ACC112 (cell line): ENCODE data around the gene PRDM16.

Experiments used
- H2AFZ ChIP-seq: fragments of 200-600 bp; sonication (generic); one replicate; pipeline ENCODE4 v1.6.0; 2017; ENCODE audit warnings: antibody characterized with exemption, low read length; ENCODE audit not compliant: unreplicated experiment
- H3K27ac ChIP-seq: fragments of 200-600 bp; sonication (generic); 2 replicates; pipeline ENCODE4 v1.5.1; 2014; ENCODE audit warnings: low read depth, mild to moderate bottlenecking, antibody characterized with exemption, low read length, moderate library complexity
- H3K27me3 ChIP-seq: fragments of 200-600 bp; sonication (generic); 2 replicates; pipeline ENCODE4 v1.6.1; 2014; ENCODE audit warnings: mild to moderate bottlenecking, antibody characterized with exemption, low read length, moderate library complexity, mixed read lengths; ENCODE audit not compliant: insufficient read depth
- H3K36me3 ChIP-seq: fragments of 200-600 bp; sonication (generic); 2 replicates; pipeline ENCODE4 v1.6.1; 2016; ENCODE audit warnings: mild to moderate bottlenecking, antibody characterized with exemption, low read length, moderate library complexity, mixed read lengths; ENCODE audit not compliant: insufficient read depth
- H3K4me1 ChIP-seq: fragments of 200-600 bp; sonication (generic); one replicate; pipeline ENCODE4 v1.6.1; 2016; ENCODE audit warnings: low read length, mixed read lengths; ENCODE audit not compliant: insufficient read depth, unreplicated experiment, control insufficient read depth
- H3K4me3 ChIP-seq: fragments of 200-600 bp; sonication (generic); 2 replicates; pipeline ENCODE4 v1.5.1; 2014; ENCODE audit warnings: mild to moderate bottlenecking, low read depth, low read length
- H3K79me2 ChIP-seq: fragments of 200-600 bp; sonication (generic); one replicate; pipeline ENCODE4 v1.6.0; 2016; ENCODE audit warnings: low read length; ENCODE audit not compliant: control insufficient read depth, unreplicated experiment, insufficient read depth

The PRDM16 gene

GRCh38 chr1:3240524-3241235, 171.7 kb downstream of the PRDM16 start:
- Histone ChIP-seq H2AFZ (no peak overlapping the region), H3K79me2 (no peaks in the 10 kb centered on the region), H3K4me1 (no peaks in the 10 kb centered on the region)

GRCh38 chr1:3241236-3241550, 172.2 kb downstream of the PRDM16 start:
- Histone ChIP-seq H3K4me3 (no peak overlapping the region), H3K79me2 (no peaks in the 10 kb centered on the region), H3K27ac (no peak overlapping the region), H3K36me3 (no peaks in the 10 kb centered on the region), H3K4me1 (no peaks in the 10 kb centered on the region), H3K27me3 (no peaks in the 10 kb centered on the region), H2AFZ (no peak overlapping the region)

More at GRCh38 chr1:3240524-3241235, 171.7 kb downstream of the PRDM16 start:
- no peak overlapping the region for H3K4me3 ChIP-seq
- H3K27me3 ChIP-seq, result no peaks in the 10 kb centered on the region
- no peaks in the 10 kb centered on the region for H3K36me3 ChIP-seq
- H3K27ac ChIP-seq, result no peak overlapping the region

- Histone ChIP-seq H3K79me2 (no peaks in the 10 kb centered on the region), H3K27ac (no peak overlapping the region), H3K4me1 (no peaks in the 10 kb centered on the region), H2AFZ (no peak overlapping the region), H3K27me3 (peaks cover 2% of the 10 kb centered on the region; the same call in 1 of the 2 replicates), H3K4me3 (no peak overlapping the region), H3K36me3 (no peaks in the 10 kb centered on the region)
These were observed 172.8 kb downstream of the PRDM16 start for GRCh38 chr1:3241673-3242407.

GRCh38 chr1:3242408-3243260, 173.6 kb downstream of the PRDM16 start:
- H3K4me1 ChIP-seq, result no peaks in the 10 kb centered on the region

GRCh38 chr1:3243304-3243703, 174.3 kb downstream of the PRDM16 start:
- Histone ChIP-seq H3K27me3 (peaks cover 16% of the 10 kb centered on the region), H3K4me1 (no peaks in the 10 kb centered on the region)

More at GRCh38 chr1:3242408-3243260, 173.6 kb downstream of the PRDM16 start:
- H3K27me3 ChIP-seq, result peaks cover 10% of the 10 kb centered on the region; the same call in 1 of the 2 replicates
- no peaks in the 10 kb centered on the region for H3K79me2 ChIP-seq
- no peak overlapping the region for H3K27ac ChIP-seq
- H2AFZ ChIP-seq, result no peak overlapping the region
- H3K4me3 ChIP-seq, result no peak overlapping the region
- H3K36me3 ChIP-seq, result no peaks in the 10 kb centered on the region

GRCh38 chr1:3244025-3244926, 175.3 kb downstream of the PRDM16 start:
- no peaks in the 10 kb centered on the region for H3K4me1 ChIP-seq
- H3K27me3 ChIP-seq, result peaks cover 18% of the 10 kb centered on the region
- no peak overlapping the region for H3K4me3 ChIP-seq
- no peak overlapping the region for H3K27ac ChIP-seq
- H3K79me2 ChIP-seq, result no peaks in the 10 kb centered on the region
- H2AFZ ChIP-seq, result no peak overlapping the region
- no peaks in the 10 kb centered on the region for H3K36me3 ChIP-seq

More at GRCh38 chr1:3243304-3243703, 174.3 kb downstream of the PRDM16 start:
- Histone ChIP-seq H3K79me2 (no peaks in the 10 kb centered on the region), H3K27ac (no peak overlapping the region), H2AFZ (no peak overlapping the region), H3K4me3 (no peak overlapping the region), H3K36me3 (no peaks in the 10 kb centered on the region)

- no peaks in the 10 kb centered on the region for H3K79me2 ChIP-seq
- H2AFZ ChIP-seq, result no peak overlapping the region
- no peak overlapping the region for H3K27ac ChIP-seq
- H3K4me1 ChIP-seq, result no peaks in the 10 kb centered on the region
- no peak overlapping the region for H3K4me3 ChIP-seq
- H3K27me3 ChIP-seq, result peaks cover 18% of the 10 kb centered on the region
- no peaks in the 10 kb centered on the region for H3K36me3 ChIP-seq
These were observed 175.9 kb downstream of the PRDM16 start for GRCh38 chr1:3244927-3245315.

GRCh38 chr1:3245344-3245743, 176.3 kb downstream of the PRDM16 start:
- H3K4me3 ChIP-seq, result no peak overlapping the region
- H3K4me1 ChIP-seq, result no peaks in the 10 kb centered on the region
- H3K27me3 ChIP-seq, result peaks cover 18% of the 10 kb centered on the region
- no peaks in the 10 kb centered on the region for H3K36me3 ChIP-seq
- H3K27ac ChIP-seq, result no peak overlapping the region
- no peaks in the 10 kb centered on the region for H3K79me2 ChIP-seq
- no peak overlapping the region for H2AFZ ChIP-seq

GRCh38 chr1:3245768-3246167, 176.8 kb downstream of the PRDM16 start:
- no peak overlapping the region for H3K4me3 ChIP-seq
- H2AFZ ChIP-seq, result no peak overlapping the region
- no peak overlapping the region for H3K27ac ChIP-seq
- peaks cover 18% of the 10 kb centered on the region for H3K27me3 ChIP-seq
- no peaks in the 10 kb centered on the region for H3K36me3 ChIP-seq
- H3K79me2 ChIP-seq, result no peaks in the 10 kb centered on the region
- H3K4me1 ChIP-seq, result no peaks in the 10 kb centered on the region

GRCh38 chr1:3246251-3246650, 177.2 kb downstream of the PRDM16 start:
- Histone ChIP-seq H3K27ac (no peak overlapping the region), H3K4me3 (no peak overlapping the region), H3K4me1 (no peaks in the 10 kb centered on the region), H3K27me3 (peaks cover 18% of the 10 kb centered on the region), H3K79me2 (no peaks in the 10 kb centered on the region), H2AFZ (no peak overlapping the region), H3K36me3 (no peaks in the 10 kb centered on the region)
